Measurements from ENCODE around the gene CARD9.
"Not testable (repeated sequence)": the region's sequence is repeated elsewhere in the genome, so short reads cannot be mapped to it uniquely, and the experiment has no call there.

Gene CARD9

GRCh38 chr9:136329211-136329627 lies 44.2 kb downstream of the CARD9 start:
- peak in 3 of 10 donors; percentile 54 to 80 (median 73) for DNase-seq
- intact Hi-C loops (cut with DNase I) = no loop called here

GRCh38 chr9:136328622-136329041 lies 44.8 kb downstream of the CARD9 start:
- intact Hi-C loops (cut with DNase I) = no loop called here
- DNase-seq = peak in 6 of 10 donors; percentile 47 to 92 (median 67)

- peak in 3 of 10 donors; percentile 66 to 89 (median 83) for DNase-seq
- intact Hi-C loops (cut with DNase I) = no loop called here
Measured at GRCh38 chr9:136328011-136328621, 45.4 kb downstream of the CARD9 start.

GRCh38 chr9:136327304-136327974 lies 46.0 kb downstream of the CARD9 start, which contains the start of gene GPSM1:
Gene GPSM1 (plus strand): TSS chr9:136327539. CDS start chr9:136327696, 157 bp downstream.
- intact Hi-C loops (cut with DNase I) = no loop called here
- peak in 6 of 10 donors; percentile 49 to 94 (median 77) for DNase-seq

GRCh38 chr9:136326761-136327303 lies 46.6 kb downstream of the CARD9 start:
- intact Hi-C loops (cut with DNase I) = no loop called here

GRCh38 chr9:136326061-136326760 lies 47.3 kb downstream of the CARD9 start:
- DNase-seq = peak in 5 of 10 donors; percentile 41 to 89 (median 80)
- intact Hi-C loops (cut with DNase I) = no loop called here

More at GRCh38 chr9:136326761-136327303, 46.6 kb downstream of the CARD9 start:
- peak in 3 of 10 donors; percentile 66 to 79 (median 73) for DNase-seq

GRCh38 chr9:136325358-136325757 lies 48.1 kb downstream of the CARD9 start:
- intact Hi-C loops (cut with DNase I) = no loop called here
- peak in 2 of 10 donors; percentile 43 to 54 for DNase-seq

- intact Hi-C loops (cut with DNase I) = no loop called here
- DNase-seq = peak in 3 of 10 donors; percentile 15 to 72 (median 60)
Measured at GRCh38 chr9:136324501-136325300, 48.8 kb downstream of the CARD9 start.

- peak in 3 of 10 donors; percentile 58 to 76 (median 64) for DNase-seq
- intact Hi-C loops (cut with DNase I) = no loop called here
Measured at GRCh38 chr9:136323371-136323789, 50.1 kb downstream of the CARD9 start.

GRCh38 chr9:136322756-136323330 lies 50.6 kb downstream of the CARD9 start:
- intact Hi-C loops (cut with DNase I) = no loop called here
- peak in 3 of 10 donors; percentile 64 to 68 (median 67) for DNase-seq

GRCh38 chr9:136321561-136321960 lies 51.9 kb downstream of the CARD9 start:
- intact Hi-C loops (cut with DNase I) = no loop called here
- DNase-seq = peak in 3 of 10 donors; percentile 37 to 67 (median 58)

GRCh38 chr9:136320972-136321371 lies 52.5 kb downstream of the CARD9 start:
- DNase-seq; intact Hi-C loops (cut with DNase I): not testable (repeated sequence)

- DNase-seq; intact Hi-C loops (cut with DNase I): not testable (repeated sequence)
Measured at GRCh38 chr9:136319955-136320354, 53.5 kb downstream of the CARD9 start.

GRCh38 chr9:136319244-136319643 lies 54.2 kb downstream of the CARD9 start:
- intact Hi-C loops (cut with DNase I) = not testable (repeated sequence)
- DNase-seq = peak in 1 of 10 donors; percentile 4

- intact Hi-C loops (cut with DNase I) = no loop called here
- DNase-seq = peak in 3 of 10 donors; percentile 58 to 80 (median 58)
Measured at GRCh38 chr9:136318776-136319241, 54.7 kb downstream of the CARD9 start.

GRCh38 chr9:136318111-136318775 lies 55.2 kb downstream of the CARD9 start:
- intact Hi-C loops (cut with DNase I) = no loop called here
- DNase-seq = peak in 3 of 10 donors; percentile 48 to 70 (median 54)

- DNase-seq = peak in 2 of 10 donors; percentile 73 to 81
- intact Hi-C loops (cut with DNase I) = no loop called here
Measured at GRCh38 chr9:136317695-136318094, 55.8 kb downstream of the CARD9 start.

GRCh38 chr9:136316896-136317676 lies 56.4 kb downstream of the CARD9 start:
- intact Hi-C loops (cut with DNase I) = no loop called here
- DNase-seq = peak in 3 of 10 donors; percentile 63 to 79 (median 65)

Data from posterior cingulate gyrus (tissue), 11 donors.